Hypothalamus (tissue), 51 donors: ENCODE results near the gene ADD2.

Source experiments
- DNase-seq, 51 donors: peaks; one replicate each; lab custom pipeline; 2025; lab: John Stamatoyannopoulos, UW

Gene ADD2

DNA sequence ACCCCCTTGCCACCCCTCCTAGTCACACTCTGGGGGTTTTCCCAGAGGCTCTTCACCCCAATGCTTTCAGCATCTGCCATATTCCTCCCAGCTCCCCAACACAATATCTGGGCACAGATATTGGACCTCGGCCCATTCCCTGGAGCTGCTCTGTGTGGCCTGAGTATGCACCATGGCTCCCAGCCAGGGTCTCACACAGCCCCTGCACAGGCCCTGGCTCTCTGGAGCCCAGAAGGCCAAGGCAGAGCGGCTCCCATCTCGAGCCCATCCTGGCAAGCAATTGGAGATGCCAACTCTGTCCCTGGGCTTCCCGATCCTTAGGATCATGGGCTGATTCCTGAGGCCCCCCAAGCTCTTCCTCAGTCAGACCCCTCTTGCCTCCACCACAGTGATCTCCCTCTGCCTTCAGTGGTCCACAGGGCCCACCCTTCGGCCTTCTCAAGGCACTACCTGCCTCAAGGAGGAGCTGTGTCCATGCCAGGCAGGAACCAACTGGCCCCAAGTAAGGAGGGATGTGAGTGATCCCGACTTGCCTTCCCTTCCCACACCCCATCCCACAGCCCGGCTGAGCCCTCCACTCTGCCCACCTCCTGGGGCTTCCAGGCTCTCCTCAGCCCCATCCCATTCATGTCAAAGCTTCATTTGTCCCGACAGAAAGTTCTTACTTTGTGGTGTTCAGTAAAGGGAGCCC, 62.7 kb downstream of the ADD2 start:
- DNase-seq, result no peak

DNA sequence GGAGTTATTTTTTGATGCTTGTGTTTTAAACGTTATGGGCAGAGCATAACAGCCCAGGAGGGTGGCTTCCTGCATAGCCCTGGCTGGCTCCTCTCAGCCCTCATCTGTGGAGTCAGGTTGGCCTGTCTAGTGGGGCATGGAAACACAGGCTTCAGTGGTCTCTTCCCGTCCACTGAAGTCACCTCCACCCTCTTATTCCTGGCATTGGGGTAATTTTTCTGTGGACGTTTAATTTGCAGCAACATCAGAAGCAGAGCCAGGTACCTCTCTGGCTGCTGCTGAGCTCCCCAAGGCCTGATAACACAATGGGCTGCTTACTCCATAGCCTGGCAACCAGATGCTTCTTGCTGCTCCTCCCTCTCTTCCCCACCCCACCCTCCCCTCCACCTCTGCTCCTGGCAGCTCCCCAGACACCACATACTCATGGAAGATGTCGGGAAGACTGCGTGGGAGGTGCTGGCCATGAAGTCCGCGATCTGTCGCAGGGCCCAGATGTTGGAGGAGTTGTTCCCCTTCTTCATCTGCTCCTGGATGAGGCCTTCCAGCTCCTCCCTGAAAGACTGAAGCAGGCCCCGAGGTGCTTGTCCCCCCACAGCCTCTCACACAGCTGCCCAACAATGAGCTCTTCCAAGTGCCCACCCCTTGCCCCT, 64.0 kb downstream of the ADD2 start:
- DNase-seq, result peak in 1 of 51 donors; percentile 33

DNA sequence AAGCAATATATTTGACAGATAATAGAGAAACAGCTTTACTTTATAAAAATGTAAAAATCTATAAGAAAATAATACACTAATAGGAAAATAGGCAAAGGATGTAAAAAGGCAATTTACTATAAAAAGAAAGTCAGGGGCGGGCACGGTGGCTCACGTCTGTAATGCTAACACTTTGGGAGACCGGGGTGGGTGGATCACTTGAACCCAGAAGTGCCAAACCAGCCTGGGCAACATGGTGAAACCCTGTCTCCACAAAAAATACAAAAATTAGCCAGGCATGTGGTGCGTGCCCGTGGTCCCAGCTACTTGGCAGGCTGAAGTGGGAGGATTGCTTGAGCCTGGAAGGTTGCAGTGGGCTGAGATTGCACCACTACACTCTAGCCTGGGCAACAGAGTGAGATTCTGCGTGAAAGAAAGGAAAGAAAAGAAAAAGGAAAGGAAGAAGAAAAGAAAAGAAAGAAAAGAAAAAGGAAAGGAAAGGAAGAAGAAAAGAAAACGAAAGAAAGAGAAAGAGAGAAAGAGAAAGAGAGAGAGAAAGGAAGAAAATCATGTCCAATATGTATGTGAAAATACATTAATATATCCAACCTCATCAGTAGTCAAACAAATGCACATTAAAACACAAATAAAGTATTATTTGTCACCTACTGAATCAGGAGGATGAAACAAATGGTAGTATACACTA, 65.1 kb downstream of the ADD2 start:
- no peak for DNase-seq

DNA sequence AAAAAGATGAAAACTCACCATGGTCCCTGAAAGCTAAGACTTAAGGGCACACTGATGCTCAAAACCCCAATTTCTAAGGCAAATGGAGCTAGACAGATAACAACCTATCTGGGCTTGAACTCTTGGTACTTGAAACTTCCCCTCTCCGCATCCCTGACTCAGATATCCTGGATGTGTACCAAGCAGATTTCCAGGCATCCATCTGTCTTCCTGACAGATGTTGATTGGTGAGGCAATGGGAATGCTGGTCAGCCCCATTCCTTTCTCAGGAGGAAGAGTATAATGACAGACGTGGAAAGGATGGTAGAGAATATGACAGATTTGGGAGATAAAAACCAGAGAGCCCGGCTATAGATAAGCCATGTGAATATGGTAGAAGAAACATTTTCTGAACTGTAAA, 69.2 kb downstream of the ADD2 start:
- DNase-seq, result no peak

DNA sequence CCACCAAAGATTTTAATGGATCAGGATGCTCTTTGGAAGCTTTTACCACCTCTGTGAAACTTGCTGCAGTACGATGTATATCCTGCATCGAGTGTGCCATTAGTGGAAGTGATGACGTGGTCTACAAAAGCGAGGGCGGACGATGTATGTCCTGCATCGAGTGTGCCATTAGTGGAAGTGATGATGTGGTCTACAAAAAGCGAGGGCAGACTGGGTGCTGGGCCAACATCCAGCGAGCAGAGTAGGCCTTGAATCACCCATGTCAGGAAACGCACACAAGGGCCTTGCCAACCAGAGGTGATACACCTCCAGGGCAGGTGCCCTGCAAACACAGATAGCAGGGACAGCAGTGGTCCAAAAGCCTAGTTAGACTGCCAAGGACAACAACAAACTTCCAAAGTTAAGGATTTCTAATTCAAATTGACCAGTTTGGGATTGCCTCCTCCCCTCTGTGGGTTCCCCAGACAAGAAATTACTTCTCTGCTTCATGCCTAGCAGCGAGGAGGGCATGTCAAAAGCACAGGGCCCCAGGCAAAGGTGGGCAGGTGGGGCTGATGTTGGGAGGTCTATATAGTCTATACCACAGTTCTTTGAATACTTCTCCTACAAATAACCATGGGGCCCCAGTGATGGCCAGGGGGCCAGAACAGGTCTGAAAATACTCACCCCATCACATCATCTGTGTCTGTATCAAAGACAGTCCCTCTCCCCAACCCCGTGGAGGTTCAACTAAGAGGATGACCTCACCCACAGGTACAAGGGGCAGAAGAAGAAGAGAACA, 70.2 kb downstream of the ADD2 start:
- DNase-seq, result no peak

DNA sequence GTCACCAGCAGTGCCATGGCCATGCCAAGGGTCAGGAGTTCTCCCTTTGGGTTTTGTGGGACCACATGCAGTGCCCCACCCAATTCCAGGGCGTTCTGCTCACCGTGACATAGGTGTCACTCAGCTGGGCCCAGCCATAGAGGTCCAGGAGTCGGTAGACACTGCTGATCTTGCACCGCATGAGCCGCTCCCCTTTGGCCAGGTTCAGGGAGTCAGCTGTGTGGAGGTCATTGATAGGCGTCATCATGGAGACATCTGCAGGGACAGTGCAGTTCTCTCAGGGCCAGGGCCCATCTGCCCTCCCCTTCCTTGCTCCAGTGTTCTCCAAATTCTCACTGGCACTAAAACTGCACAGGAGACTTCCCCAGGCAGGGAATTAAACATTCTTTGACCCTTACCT, 71.9 kb downstream of the ADD2 start:
- DNase-seq, result no peak

DNA sequence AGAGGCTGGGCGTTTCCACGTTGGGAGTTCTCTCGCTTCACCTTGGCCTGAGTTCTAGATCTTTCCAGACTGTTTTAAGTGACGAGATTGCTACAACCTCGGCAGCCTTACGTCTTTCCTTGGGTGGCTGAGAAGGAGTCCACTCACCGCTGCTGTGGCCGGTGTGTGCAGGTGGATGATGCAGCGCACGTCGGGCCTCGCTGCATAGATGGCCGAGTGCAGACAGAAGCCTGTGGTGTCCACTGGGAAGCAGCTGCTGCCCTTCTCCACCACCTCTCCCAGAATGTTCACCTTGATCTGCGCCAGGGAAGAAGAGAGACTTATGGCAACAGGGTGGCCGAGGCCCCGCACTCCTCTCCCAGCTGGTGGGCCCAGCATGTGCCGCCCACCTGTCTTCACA, 75.7 kb downstream of the ADD2 start:
- no peak for DNase-seq

DNA sequence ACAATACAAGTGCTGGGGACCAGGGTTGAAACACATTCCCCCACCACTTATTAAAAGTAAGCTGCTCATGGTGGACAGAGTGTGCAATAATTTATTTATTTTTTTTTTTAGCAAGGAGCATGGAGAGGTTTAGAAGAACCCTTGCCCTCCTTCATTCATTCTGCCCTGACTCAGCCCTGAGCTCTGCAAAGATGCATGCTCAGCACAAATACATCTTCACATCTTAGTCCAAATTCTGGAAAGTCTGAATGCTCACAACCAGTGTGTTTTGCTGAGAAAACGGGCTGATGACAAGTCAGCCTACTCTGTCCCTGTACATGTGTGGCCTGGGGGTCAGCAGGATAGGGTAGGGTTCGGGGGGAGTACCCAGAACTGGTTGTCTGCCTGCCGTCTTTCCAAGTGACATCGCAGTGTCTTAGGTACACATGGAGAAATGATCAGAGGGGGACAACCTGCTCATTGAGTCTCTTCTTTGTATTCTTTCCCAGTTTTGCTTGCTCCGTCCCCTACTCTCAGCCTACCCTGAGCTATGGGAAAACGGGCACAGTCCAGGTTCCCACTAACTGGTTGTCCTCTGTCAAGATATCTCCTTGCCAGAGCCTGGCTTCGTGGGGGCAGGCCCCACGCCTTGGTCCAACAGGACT, 76.4 kb downstream of the ADD2 start:
- no peak for DNase-seq

DNA sequence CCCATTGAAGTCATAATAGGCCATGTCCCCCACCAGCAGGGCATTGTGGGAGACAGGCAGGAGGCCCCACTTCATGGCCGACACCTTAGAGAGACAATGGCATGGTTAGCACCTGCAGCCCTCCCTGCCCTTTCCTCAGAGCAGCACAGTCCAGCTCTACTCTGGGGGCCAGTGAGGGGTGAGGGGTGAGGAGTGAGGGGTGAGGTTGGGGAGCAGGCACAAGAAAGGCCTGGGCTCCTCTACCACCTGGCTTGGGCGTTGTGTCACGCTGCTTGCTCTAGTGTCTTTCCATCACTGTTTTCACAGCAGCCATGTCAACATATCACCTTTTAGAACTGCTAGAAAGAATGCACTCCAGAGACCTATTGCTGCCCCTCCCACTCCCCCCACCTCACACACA, 77.2 kb downstream of the ADD2 start:
- DNase-seq, result no peak

DNA sequence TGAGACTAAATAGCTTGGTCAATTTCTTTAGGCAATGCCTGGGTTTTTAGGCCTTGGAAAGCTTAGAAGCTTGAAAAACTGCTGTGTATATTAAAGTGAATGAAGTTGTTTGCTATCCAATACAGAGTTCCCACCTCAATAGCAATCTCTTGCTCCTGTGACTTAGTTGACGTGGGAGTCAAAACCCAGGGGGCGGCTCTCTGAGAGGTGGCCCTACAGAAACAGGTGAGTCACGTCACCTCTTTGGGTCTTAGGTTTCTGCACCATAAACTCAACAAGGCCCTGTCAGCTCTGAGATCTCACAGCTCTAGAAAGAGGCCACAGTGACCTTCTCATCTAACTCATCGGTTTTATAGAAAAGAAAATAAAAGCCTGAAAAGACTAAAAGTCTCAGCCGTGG, 79.6 kb downstream of the ADD2 start:
- peak in 1 of 51 donors; percentile 11 for DNase-seq

DNA sequence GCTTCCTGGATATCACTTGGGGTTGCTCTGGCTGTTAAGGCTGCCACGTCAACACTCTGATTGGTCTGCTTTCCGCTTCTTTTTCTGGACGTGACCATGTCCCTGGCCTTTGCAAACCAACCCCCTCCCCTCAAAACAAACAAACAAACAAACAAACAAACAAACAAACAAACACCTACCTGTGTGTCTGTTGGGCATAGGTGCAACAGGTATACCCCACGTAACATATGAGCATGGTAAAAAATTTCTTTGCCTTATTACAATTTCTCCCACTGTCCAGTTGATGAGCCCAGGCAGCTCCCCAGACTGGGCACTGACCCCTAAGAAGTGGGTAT, 80.6 kb downstream of the ADD2 start:
- no peak for DNase-seq

DNA sequence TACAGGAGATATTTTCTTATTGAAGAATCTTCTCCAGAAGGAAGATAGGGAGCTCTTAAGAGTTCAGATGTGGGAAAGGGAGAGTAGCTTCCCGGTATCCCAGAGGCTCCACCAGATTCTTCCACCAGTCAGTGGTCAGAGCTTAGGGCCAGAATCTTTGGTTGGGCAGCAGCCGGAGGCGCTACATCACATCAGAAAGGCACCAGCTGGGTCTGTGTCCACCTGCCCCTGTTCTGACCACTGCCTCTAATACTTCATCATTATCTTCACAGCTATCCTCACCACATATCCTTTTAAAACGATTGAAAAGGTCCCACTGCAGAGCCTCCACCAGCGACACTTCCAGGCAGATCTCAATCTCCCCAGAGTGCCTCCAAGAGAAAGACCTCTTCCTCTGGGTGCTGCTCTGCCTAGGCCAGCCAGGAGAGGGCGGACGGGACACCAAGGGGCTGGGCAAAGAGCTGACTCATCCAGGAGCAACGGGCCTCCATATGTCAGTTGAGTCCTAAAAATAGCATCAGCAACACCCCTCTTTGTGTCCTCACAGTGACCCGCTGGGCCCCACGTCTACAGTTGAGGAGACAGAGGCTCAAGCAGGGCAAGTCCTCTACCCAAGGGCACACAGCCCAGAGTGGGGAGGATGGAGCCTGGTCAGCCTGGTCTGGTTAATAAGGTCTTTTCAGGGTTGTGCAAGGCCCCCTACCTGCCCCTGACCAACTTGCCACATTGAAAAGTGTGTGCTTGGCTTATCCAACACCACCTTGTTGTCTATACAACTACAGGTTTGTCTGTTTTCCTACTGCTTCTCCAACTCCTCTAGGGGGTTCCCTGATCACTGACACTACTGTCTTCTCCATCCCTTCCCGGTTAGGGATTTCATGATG, 81.2 kb downstream of the ADD2 start:
- peak in 2 of 51 donors; percentile 6 to 7 for DNase-seq

DNA sequence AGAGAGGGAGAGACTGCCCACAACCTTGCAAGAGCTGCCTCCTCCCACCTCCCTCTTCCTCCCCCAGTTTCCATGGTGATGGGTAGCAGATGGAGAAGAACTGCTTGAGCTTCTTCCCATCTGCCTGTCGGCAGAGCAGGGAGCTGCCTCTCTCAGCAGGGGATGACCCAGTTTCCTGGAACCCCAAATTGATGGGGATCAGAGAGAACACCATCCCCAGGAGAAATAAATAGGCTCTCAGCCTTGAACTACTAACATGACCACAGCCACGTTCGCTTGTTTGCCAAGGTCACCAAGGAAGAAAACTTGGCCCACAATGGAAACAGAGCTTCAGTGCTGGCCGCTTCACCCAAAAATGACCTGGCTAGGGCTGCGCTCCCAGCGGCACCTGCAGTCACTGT, 82.2 kb downstream of the ADD2 start:
- peak in 17 of 51 donors; percentile 3 to 58 (median 24) for DNase-seq

DNA sequence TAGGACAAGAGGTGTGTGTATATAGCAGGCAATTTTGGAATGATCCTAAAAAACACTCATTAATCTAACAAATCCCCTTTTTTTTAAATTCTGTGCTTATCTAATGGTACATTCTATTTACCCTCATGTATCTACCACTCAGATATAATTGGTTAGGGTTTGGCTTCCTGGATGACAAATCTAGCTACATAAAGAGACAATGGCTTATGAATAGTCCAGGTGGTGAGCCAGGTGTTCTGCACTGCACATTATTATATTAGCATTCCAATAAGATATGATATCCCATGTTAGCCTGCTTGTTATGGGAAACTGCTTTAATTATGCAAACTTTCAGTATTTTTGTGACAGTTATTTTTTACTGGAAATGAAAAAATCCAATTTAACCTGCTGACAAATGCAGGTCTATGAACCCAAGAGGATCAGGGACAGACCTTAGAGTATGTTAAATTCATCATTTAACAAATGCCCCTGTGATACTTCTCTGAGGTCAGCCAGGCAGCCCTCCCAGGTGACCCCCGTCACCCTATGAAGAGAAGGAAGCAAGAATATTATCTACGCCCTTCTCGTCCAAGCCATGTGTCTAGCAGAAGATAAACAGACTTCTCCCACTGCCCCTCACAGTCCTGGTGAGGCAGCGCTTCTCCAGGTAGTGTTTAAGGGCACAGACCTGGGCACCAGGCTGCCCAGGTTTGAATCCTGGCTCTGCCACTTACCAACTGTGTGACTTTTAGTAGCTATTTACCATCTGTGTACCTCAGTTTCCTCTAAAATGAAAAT, 83.0 kb downstream of the ADD2 start:
- DNase-seq, result no peak

DNA sequence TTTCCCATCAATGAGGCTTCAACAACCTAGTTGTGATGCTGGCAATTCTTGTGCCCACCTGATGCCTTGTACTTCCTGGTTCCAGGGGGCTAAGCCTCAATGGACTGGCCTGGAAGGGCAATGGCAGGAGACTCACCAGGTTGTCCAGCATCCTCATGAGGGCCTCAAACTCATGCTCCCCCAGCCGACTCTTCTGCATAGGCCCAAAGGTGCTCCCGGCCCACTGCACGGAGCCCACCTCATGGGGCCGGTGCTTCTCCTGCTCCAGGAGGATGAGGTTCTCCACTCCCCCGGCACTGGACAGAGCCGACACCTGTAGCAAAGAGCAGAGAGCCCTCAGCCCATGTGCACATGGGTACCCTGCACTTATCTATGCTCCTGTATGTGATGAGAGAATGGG, 84.5 kb downstream of the ADD2 start:
- DNase-seq, result no peak

DNA sequence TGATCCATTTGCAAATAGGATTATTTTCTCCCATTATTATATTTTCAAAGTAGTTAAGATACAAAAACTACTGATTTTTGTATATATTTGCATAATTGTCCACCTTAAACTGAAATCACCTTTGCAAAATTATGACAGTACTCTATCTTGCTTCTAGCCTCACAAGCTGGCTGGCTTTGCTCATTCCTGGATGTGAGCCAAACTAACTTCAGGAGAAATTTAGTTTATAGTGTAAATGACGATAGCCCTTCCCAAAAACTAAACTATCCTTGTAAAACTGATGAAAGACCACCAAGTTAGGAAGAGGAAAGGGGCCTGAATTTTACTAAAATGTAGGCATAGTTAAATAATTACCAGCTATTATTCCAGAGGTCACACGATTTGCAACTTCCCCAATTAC, 87.3 kb downstream of the ADD2 start:
- DNase-seq, result no peak

DNA sequence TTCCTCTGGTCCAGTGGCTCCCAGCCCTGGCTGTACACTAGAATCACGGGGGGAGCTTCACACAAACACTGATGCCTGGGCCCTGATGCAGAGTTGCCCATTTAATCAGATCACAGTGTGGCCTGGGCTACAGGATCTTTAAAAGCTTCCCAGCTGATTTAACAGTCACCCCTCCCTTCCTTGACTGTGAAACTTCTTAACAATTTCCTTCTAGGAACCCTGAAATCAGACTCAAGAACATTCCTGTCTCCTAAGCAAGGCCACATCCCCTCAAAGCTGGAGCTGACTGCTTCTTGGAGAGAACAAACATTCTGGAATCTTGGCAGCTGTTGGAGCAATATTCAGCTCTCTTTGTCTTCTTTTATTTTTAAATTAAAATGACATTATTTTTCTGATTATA, 88.7 kb downstream of the ADD2 start:
- DNase-seq, result no peak

DNA sequence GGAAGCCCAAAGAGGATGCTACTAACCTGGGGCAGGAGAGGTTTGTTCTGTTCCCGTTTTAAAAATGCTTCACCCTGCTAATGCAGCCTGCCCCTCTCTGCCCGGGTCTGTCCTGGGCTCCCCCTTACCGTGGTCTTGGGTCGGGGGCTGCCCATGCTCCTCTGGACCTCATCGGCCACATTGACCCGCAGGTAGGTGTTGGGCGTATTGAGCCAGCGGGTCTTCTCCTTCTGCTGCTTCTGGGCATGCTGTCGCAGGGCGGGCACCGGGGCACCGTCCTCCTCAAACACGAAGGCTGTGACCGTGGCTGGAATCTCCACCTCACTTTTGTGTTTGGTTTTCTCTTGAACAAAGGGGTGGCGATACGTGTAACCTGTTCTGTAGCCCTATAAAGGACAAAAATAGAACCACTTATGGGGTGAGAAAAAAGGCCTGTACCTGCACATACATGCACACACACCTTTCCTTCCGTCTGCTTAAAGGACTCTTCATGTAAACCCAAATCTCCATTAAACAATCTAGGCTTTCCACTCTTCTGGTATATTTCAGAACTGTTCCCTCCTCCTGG, 89.3 kb downstream of the ADD2 start:
- no peak for DNase-seq
